ENCODE data around the gene TMPRSS6. TPM values are rescaled to one million over a fixed set of nuclear protein-coding genes. Genes with fewer than 3 reads are reported as not detected.

The TMPRSS6 gene
- polyA plus RNA-seq, 12 donors: 0.05 to 0.91 (median 0.13) TPM; not detected in 3

- DNase-seq: peak; percentile 66
These were observed 57.8 kb downstream of the TMPRSS6 start, which contains the start of gene KCTD17 for GRCh38 chr22:37051391-37052385. Gene KCTD17, plus strand, starts transcription at chr22:37051742. Its CDS starts 19 bp downstream, at chr22:37051761.

GRCh38 chr22:37050913-37051312 is 58.6 kb downstream of the TMPRSS6 start:
- no peak for DNase-seq

GRCh38 chr22:37049224-37049623 is 60.3 kb downstream of the TMPRSS6 start:
- DNase-seq: no peak

GRCh38 chr22:37048133-37048532 is 61.4 kb downstream of the TMPRSS6 start:
- DNase-seq: no peak

- no peak for DNase-seq
These were observed 62.5 kb downstream of the TMPRSS6 start for GRCh38 chr22:37047006-37047405.

GRCh38 chr22:37046589-37046988 is 62.9 kb downstream of the TMPRSS6 start:
- no peak for DNase-seq

GRCh38 chr22:37045958-37046357 is 63.6 kb downstream of the TMPRSS6 start:
- DNase-seq: no peak

- DNase-seq: no peak
These were observed 64.6 kb downstream of the TMPRSS6 start for GRCh38 chr22:37044634-37045625.

- no peak for DNase-seq
These were observed 65.5 kb downstream of the TMPRSS6 start for GRCh38 chr22:37043828-37044538.

- DNase-seq: no peak
These were observed 66.2 kb downstream of the TMPRSS6 start for GRCh38 chr22:37043209-37043827.

- no peak for DNase-seq
These were observed 70.0 kb downstream of the TMPRSS6 start for GRCh38 chr22:37039466-37039865.

- DNase-seq: no peak
These were observed 71.8 kb downstream of the TMPRSS6 start for GRCh38 chr22:37037669-37038068.

GRCh38 chr22:37036655-37037377 is 72.7 kb downstream of the TMPRSS6 start:
- DNase-seq: no peak

GRCh38 chr22:37033605-37034430 is 75.7 kb downstream of the TMPRSS6 start:
- no peak for DNase-seq

GRCh38 chr22:37032535-37033460 is 76.7 kb downstream of the TMPRSS6 start:
- DNase-seq: no peak

GRCh38 chr22:37032134-37032534 is 77.4 kb downstream of the TMPRSS6 start:
- no peak for DNase-seq

- no peak for DNase-seq
These were observed 78.8 kb downstream of the TMPRSS6 start for GRCh38 chr22:37030560-37031281.

Measured in muscle of arm (tissue), 12 donors.